Measurements from ENCODE around the gene PET100. TPM values are rescaled to one million over a fixed set of nuclear protein-coding genes. Genes with fewer than 3 reads are reported as not detected.

Gene PET100
- total RNA-seq, 1 donor from 2014 or later = not detected

DNA sequence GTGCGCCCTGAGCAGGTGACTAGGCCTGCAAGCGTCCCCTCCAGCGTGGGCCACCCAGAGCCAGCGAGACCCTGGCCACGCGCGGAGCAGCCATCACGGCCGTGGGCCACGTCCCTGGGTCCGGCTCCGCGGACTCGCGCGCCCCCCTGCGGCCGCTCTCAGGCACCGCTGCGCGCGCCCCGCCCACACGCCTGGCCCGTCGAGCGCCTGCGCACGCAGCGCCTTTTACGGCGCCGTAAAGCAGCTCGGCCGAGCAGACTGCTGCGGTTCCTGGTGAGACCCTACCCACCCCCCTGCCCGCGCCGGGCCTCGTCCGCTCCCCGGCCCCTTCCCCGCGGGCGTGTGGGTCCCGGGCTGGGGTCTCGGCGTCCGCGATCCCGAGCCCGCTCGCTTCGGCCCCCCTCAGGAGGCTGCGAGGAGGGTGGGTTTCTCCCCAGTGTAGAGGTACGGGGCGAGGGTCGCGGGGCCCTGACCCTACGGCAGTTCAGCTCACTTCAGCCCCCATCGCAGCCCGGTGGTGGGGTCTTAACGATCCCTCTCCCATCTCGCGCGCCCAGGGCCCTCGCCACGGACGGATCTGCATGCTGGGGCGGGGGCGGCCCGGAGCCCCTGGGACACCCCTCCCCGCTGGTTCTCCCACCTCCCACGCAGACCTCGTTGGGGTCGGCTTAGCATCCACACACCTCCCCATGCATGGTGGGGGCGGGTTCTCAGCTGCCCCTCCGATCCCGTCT is 51.2 kb downstream of the PET100 start, which contains the start of gene TRAPPC5:
Gene TRAPPC5, plus strand, starts transcription at position 228 of the 734 bp plus-strand sequence. CDS start 1,421 bp downstream, outside the sequence.
- peak; percentile 42 to 91 for DNase-seq (ENCODE audit: low spot score in 2 of 2)
- peak within 1 kb of the TSS; percentile 77 to 81 for H3K27ac ChIP-seq
- H3K27me3 ChIP-seq = no peaks in the 10 kb centered on the region
- peaks cover 4 to 11% of the 10 kb centered on the region in 2 donors for H3K4me1 ChIP-seq
- peak within 1 kb of the TSS; percentile 98 to 99 for H3K4me3 ChIP-seq
- intact Hi-C loops (cut with DNase I) = loop anchor here (1.0 to 2.0 kb wide), 5 partner anchors 28 to 578 kb away; partner anchors contain the start of genes PET100 and XAB2
- no peaks in the 10 kb centered on the region for H3K9me3 ChIP-seq
- peaks cover 28 to 33% of the 10 kb centered on the region in 2 donors for H3K36me3 ChIP-seq
- TF ChIP-seq, protein P1, sequence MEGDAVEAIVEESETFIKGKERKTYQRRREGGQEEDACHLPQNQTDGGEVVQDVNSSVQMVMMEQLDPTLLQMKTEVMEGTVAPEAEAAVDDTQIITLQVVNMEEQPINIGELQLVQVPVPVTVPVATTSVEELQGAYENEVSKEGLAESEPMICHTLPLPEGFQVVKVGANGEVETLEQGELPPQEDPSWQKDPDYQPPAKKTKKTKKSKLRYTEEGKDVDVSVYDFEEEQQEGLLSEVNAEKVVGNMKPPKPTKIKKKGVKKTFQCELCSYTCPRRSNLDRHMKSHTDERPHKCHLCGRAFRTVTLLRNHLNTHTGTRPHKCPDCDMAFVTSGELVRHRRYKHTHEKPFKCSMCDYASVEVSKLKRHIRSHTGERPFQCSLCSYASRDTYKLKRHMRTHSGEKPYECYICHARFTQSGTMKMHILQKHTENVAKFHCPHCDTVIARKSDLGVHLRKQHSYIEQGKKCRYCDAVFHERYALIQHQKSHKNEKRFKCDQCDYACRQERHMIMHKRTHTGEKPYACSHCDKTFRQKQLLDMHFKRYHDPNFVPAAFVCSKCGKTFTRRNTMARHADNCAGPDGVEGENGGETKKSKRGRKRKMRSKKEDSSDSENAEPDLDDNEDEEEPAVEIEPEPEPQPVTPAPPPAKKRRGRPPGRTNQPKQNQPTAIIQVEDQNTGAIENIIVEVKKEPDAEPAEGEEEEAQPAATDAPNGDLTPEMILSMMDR (IDR thresholded peaks at IDR 0.05) = peak; percentile 55 to 97 (median 73)

Other genes starting within 250 kb of the PET100 start
- not detected for gene PEX11G, start 140.8 kb upstream of the PET100 start, total RNA-seq
- 163 TPM for gene ZNF358, start 113.7 kb upstream of the PET100 start, total RNA-seq
- 11.9 TPM for gene MCOLN1, start 107.2 kb upstream of the PET100 start, total RNA-seq
- 190 TPM for gene PNPLA6, start 94.1 kb upstream of the PET100 start, total RNA-seq
- gene CAMSAP3, start 33.9 kb upstream of the PET100 start, total RNA-seq = not detected
- gene XAB2, start 248 bp upstream of the PET100 start, total RNA-seq = 18.4 TPM
- gene PCP2, start 3.9 kb downstream of the PET100 start, total RNA-seq = not detected
- gene STXBP2, start 7.3 kb downstream of the PET100 start, total RNA-seq = 26.6 TPM
- gene RETN, start 39.3 kb downstream of the PET100 start, total RNA-seq = not detected
- not detected for gene MCEMP1, start 47.3 kb downstream of the PET100 start, total RNA-seq
- 166 TPM for gene TRAPPC5, start 51.0 kb downstream of the PET100 start, total RNA-seq
- not detected for gene FCER2, start 72.3 kb downstream of the PET100 start, total RNA-seq
- gene CLEC4G, start 102.3 kb downstream of the PET100 start, total RNA-seq = 1.7 TPM
- 12.6 TPM for gene CD209, start 117.7 kb downstream of the PET100 start, total RNA-seq
- gene CLEC4M, start 133.4 kb downstream of the PET100 start, total RNA-seq = not detected
- gene EVI5L, start 200.4 kb downstream of the PET100 start, total RNA-seq = 27.7 TPM
- not detected for gene PRR36, start 244.6 kb downstream of the PET100 start, total RNA-seq